Testis (tissue), 2 donors: Measurements from ENCODE around the gene ECHS1.

Experiments
- POLR2A ChIP-seq: fragments of 450-650 bp; IDR thresholded peaks from one replicate; pipeline ENCODE4 v1.6.1; 2017; ENCODE audit warnings: antibody characterized with exemption, mild to moderate bottlenecking, moderate library complexity
- TF ChIP-seq, protein P1 (sequence below), 3 experiments: fragments of 450-650 bp in 2 of 3; fragments of 200-600 bp in 1 of 3; sonication (generic) in 1 of 3; IDR thresholded peaks; one replicate each; pipeline ENCODE4 v1.5.1; 2016 to 2019; ENCODE audit warnings: antibody characterized with exemption in 3 of 3, mild to moderate bottlenecking in 2 of 3, moderate library complexity in 1 of 3

DNA sequence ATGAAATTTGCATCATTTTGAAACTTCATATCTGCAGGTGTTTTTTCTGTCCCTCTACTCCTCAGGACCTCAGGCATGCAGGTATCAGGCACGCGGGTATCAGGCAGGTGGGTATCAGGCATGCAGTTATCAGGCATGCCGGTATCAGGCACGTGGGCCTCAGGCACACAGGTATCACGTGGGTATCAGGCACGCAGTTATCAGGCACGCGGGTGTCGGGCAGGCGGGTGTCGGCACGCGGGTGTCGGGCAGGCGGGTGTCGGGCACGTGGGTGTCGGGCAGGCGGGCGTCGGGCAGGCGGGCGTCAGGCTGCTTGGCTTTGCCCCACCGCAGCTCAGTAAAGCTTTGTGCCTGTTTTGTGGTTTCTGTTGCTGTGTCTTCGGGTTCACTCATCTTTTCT, 42.6 kb upstream of the ECHS1 start:
- TF ChIP-seq POLR2A = no peak
- TF ChIP-seq, protein P1, sequence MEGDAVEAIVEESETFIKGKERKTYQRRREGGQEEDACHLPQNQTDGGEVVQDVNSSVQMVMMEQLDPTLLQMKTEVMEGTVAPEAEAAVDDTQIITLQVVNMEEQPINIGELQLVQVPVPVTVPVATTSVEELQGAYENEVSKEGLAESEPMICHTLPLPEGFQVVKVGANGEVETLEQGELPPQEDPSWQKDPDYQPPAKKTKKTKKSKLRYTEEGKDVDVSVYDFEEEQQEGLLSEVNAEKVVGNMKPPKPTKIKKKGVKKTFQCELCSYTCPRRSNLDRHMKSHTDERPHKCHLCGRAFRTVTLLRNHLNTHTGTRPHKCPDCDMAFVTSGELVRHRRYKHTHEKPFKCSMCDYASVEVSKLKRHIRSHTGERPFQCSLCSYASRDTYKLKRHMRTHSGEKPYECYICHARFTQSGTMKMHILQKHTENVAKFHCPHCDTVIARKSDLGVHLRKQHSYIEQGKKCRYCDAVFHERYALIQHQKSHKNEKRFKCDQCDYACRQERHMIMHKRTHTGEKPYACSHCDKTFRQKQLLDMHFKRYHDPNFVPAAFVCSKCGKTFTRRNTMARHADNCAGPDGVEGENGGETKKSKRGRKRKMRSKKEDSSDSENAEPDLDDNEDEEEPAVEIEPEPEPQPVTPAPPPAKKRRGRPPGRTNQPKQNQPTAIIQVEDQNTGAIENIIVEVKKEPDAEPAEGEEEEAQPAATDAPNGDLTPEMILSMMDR (IDR thresholded peaks at IDR 0.05) = no peak
